CD4-positive, alpha-beta memory T cell (primary cell): ENCODE measurements around the gene TNNI2. TPM values are rescaled to one million over a fixed set of nuclear protein-coding genes. Genes with fewer than 3 reads are reported as not detected.
"Not testable (repeated sequence)": the region's sequence is repeated elsewhere in the genome, so short reads cannot be mapped to it uniquely, and the experiment has no call there.

Experiments
- CTCF ChIA-PET: fragments of 350-600 bp; sonication (Branson Sonifier 250); formaldehyde crosslinking; loops from one replicate; lab custom pipeline; 2021; ENCODE audit warnings: inconsistent platforms; ENCODE audit not compliant: partially characterized antibody; lab: Charles Lee
- POLR2A ChIA-PET: fragments of 350-600 bp; sonication (Branson Sonifier 250); formaldehyde crosslinking; loops from one replicate; lab custom pipeline; 2021; ENCODE audit not compliant: partially characterized antibody; lab: Charles Lee
- DNase-seq, 5 donors: peaks; one replicate each; pipeline versions ENCODE4 v3.0.0 to v3.0.0-alpha.2; 2020 to 2022; ENCODE audit warnings: mixed read lengths in 1 of 5
- H3K27ac ChIP-seq: one replicate; pipeline ENCODE4 v1.7.0; 2013; ENCODE audit warnings: low read depth, low read length
- H3K27me3 ChIP-seq: 2 replicates; pipeline ENCODE4 v1.7.0; 2013; ENCODE audit warnings: mild to moderate bottlenecking, low read length, moderate library complexity; ENCODE audit not compliant: insufficient read depth
- H3K36me3 ChIP-seq: 2 replicates; pipeline ENCODE4 v1.7.0; 2013; ENCODE audit warnings: mild to moderate bottlenecking, low read length, moderate library complexity; ENCODE audit not compliant: insufficient read depth
- H3K4me1 ChIP-seq: 2 replicates; pipeline ENCODE4 v1.7.0; 2013; ENCODE audit warnings: mild to moderate bottlenecking, low read length, moderate library complexity; ENCODE audit not compliant: insufficient read depth
- H3K4me3 ChIP-seq, 2 donors: one replicate each; pipeline ENCODE4 v1.7.0; 2013; ENCODE audit warnings: low read length in 2 of 2, mild to moderate bottlenecking in 1 of 2
- H3K9me3 ChIP-seq, 2 donors: one replicate each; pipeline ENCODE4 v1.7.0; 2013; ENCODE audit warnings: low read length in 2 of 2, control low read depth in 1 of 2; ENCODE audit not compliant: control insufficient read depth in 1 of 2
- H3K27ac Mint-ChIP-seq, 7 donors: one replicate each; pipeline ENCODE4 v1.8.0; 2020 to 2021; ENCODE audit warnings: mixed read lengths in 7 of 7, mild to moderate bottlenecking in 6 of 7, inconsistent platforms in 3 of 7, moderate library complexity in 3 of 7
- H3K27me3 Mint-ChIP-seq, 2 donors: one replicate each; pipeline ENCODE4 v1.8.0; 2020 to 2021; ENCODE audit warnings: mixed read lengths in 2 of 2
- H3K36me3 Mint-ChIP-seq, 2 donors: one replicate each; pipeline ENCODE4 v1.8.0; 2020 to 2021; ENCODE audit warnings: mixed read lengths in 2 of 2, inconsistent platforms in 1 of 2, mild to moderate bottlenecking in 1 of 2
- H3K4me1 Mint-ChIP-seq, 4 donors: one replicate each; pipeline ENCODE4 v1.8.0; 2020 to 2021; ENCODE audit warnings: mixed read lengths in 4 of 4, mild to moderate bottlenecking in 1 of 4
- H3K4me3 Mint-ChIP-seq, 8 donors: one replicate each; pipeline ENCODE4 v1.8.0; 2020 to 2021; ENCODE audit warnings: mixed read lengths in 8 of 8, mild to moderate bottlenecking in 7 of 8, moderate library complexity in 6 of 8, inconsistent platforms in 3 of 8
- H3K9me3 Mint-ChIP-seq, 8 donors: one replicate each; pipeline ENCODE4 v1.8.0; 2020 to 2021; ENCODE audit warnings: mixed read lengths in 8 of 8, mild to moderate bottlenecking in 5 of 8, inconsistent platforms in 3 of 8, moderate library complexity in 1 of 8
- intact Hi-C: fragments of 100-400 bp; cut with micrococcal nuclease; formaldehyde crosslinking; loops from one replicate; pipeline ENCODE4 v1.15.1; 2023
- polyA plus RNA-seq, 2 donors: library from polyadenylated mRNA; unstranded; fragments of 300-500 nt; fragmentation: Illumina TruSeq; gene quantifications; one replicate each; pipeline ENCODE4 v1.2.3, GENCODE V29; 2021
- total RNA-seq, 2 experiments: library from RNA; stranded (reverse); gene quantifications; one replicate each; pipeline ENCODE4 v1.2.3, GENCODE V29; 2021

The TNNI2 gene
- total and polyA plus RNA-seq, 4 experiments from 2014 or later = not detected

DNA sequence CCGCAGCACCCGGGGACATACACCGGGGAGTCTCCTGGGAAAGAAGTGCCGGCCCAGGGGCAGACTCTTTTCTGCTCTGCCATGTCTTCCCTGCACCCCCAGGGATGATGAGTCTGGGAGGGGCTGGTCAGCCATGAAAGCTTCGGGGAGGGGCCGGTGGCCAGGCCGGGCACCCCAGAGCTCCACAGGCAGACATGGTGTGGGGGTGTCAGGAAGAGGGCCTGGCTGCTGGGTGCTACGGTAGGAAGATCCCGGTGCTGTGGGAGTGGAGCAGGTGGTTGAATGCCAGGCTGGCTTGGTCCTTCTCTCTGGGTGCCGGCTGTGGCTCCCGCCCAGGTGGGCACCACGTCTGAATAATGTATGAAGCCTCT lies 31.5 kb downstream of the TNNI2 start:
- Mint-ChIP-seq H3K27me3 (no peaks in the 10 kb centered on the region), H3K4me3 (peak overlapping the region; percentile 72 to 91 (median 82)), H3K4me1 (peaks cover 32 to 77% (median 56%) of the 10 kb centered on the region in 4 donors), H3K36me3 (peaks cover 0 to 17% of the 10 kb centered on the region in 2 donors), H3K9me3 (peaks cover 0 to under 1% (median 0%) of the 10 kb centered on the region in 8 donors), H3K27ac (peak overlapping the region; percentile 84 to 97 (median 91))
- intact Hi-C loops = no loop called here
- H3K9me3 ChIP-seq = no peaks in the 10 kb centered on the region
- no peaks in the 10 kb centered on the region for H3K27me3 ChIP-seq
- H3K4me3 ChIP-seq = no peak overlapping the region
- ChIA-PET CTCF (interaction anchor here (1.1 to 2.3 kb wide), 4 partner anchors 12 to 179 kb away, joined by 3 to 10 read pairs (median 3); no protein-coding TSS in a partner anchor), POLR2A (interaction anchor here (0.7 to 7.0 kb wide), 7 partner anchors 11 to 47 kb away, joined by 3 to 139 read pairs (median 8); partner anchors contain the start of genes LSP1 and PRR33)
- no peaks in the 10 kb centered on the region for H3K36me3 ChIP-seq
- peak overlapping the region; percentile 28 for H3K27ac ChIP-seq
- no peak for DNase-seq
- H3K4me1 ChIP-seq = peaks cover 70% of the 10 kb centered on the region

DNA sequence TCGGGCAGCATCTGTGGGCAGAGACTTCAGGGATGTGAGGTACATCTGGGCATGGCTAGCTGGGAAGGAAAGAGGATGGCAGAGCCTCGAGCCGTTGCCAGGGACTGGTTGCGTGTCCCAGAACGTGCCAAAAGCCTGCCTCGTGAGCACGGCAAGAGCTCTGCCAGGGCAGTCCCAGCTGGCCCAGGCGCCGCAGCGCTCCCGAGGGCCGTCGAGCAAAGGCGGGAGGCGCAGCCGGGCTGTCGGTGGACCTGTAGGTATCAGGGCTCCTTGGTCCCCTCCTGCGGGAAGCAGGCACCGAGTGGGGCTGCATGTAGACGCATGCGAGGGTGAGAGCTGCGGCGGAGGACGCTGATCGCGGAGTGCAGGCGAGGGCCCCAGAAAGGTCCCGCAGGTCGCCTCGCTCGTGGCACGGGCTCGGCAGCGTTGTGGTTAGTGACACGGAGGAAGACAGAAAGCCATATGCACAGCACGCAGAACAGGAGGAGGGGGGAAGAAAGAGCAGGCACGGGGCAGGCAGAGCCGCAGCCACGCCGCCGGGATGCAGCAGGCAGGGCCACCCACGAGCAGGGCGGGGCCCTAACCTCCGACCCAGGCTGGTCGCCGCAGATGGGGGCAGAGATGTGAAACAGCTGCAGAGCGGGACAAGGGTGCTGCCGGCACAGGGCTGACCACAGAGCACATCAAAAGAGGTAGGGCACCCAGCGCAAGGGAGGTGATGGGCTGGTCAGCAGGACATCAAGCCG lies 32.1 kb downstream of the TNNI2 start:
- H3K36me3 ChIP-seq = no peaks in the 10 kb centered on the region
- POLR2A ChIA-PET = interaction anchor here (0.7 to 7.0 kb wide), 7 partner anchors 11 to 47 kb away, joined by 3 to 139 read pairs (median 8); partner anchors contain the start of genes LSP1 and PRR33
- intact Hi-C loops = loop anchor here (1.0 kb wide), 1 partner anchor 19 kb away; no protein-coding TSS in a partner anchor
- peaks cover 65% of the 10 kb centered on the region for H3K4me1 ChIP-seq
- peak overlapping the region; percentile 28 for H3K27ac ChIP-seq
- Mint-ChIP-seq H3K27ac (peak overlapping the region; percentile 84 to 97 (median 91)), H3K4me3 (peak overlapping the region; percentile 72 to 91 (median 82)), H3K27me3 (no peaks in the 10 kb centered on the region), H3K9me3 (peaks cover 0 to 1% (median 0%) of the 10 kb centered on the region in 8 donors), H3K36me3 (peaks cover 0 to 15% of the 10 kb centered on the region in 2 donors), H3K4me1 (peaks cover 30 to 74% (median 54%) of the 10 kb centered on the region in 4 donors)
- CTCF ChIA-PET = interaction anchor here (1.1 to 2.3 kb wide), 4 partner anchors 12 to 180 kb away, joined by 3 to 10 read pairs (median 3); no protein-coding TSS in a partner anchor
- peak; percentile 55 to 75 (median 65) for DNase-seq
- H3K9me3 ChIP-seq = no peaks in the 10 kb centered on the region
- no peak overlapping the region for H3K4me3 ChIP-seq
- no peaks in the 10 kb centered on the region for H3K27me3 ChIP-seq

DNA sequence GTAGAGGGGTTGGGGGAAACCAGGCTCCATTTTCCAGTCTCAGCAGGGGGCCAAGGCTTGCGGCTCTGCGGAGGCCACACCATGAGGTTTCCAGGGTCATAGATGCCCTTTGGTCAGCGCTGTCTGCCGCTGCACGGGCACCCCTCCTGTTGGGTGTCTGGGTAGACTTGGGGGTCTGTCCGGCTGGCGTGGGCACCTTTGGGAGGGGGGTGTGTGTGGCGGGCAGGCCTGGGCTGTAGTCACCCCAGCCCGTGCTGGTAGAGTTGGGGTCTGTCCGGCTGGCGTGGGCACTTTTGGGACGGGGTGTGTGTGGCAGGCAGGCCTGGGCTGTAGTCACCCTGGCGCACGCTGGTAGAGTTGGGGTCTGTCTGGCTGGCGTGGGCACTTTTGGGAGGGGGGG lies 32.8 kb downstream of the TNNI2 start:
- Histone ChIP-seq H3K4me3 (no peak overlapping the region), H3K27ac (peak overlapping the region; percentile 28), H3K4me1 (peaks cover 59% of the 10 kb centered on the region), H3K36me3 (no peaks in the 10 kb centered on the region), H3K9me3 (no peaks in the 10 kb centered on the region), H3K27me3 (no peaks in the 10 kb centered on the region)
- intact Hi-C loops = loop anchor here (1.0 kb wide), 1 partner anchor 19 kb away; no protein-coding TSS in a partner anchor
- peaks cover 0 to 1% (median 0%) of the 10 kb centered on the region in 8 donors for H3K9me3 Mint-ChIP-seq
- H3K27ac Mint-ChIP-seq = peak overlapping the region in 5 of 7 donors; percentile 66 to 85 (median 83)
- ChIA-PET POLR2A (interaction anchor here (7.0 kb wide), 1 partner anchor 18 kb away, joined by 139 read pairs; the partner anchor contains the start of gene LSP1), CTCF (no interaction called here)
- DNase-seq = peak in 1 of 5 donors; percentile 33
- H3K36me3 Mint-ChIP-seq = peaks cover 0 to 14% of the 10 kb centered on the region in 2 donors
- no peaks in the 10 kb centered on the region for H3K27me3 Mint-ChIP-seq
- peak overlapping the region in 3 of 8 donors; percentile 9 to 29 (median 21) for H3K4me3 Mint-ChIP-seq
- H3K4me1 Mint-ChIP-seq = peaks cover 30 to 67% (median 50%) of the 10 kb centered on the region in 4 donors

DNA sequence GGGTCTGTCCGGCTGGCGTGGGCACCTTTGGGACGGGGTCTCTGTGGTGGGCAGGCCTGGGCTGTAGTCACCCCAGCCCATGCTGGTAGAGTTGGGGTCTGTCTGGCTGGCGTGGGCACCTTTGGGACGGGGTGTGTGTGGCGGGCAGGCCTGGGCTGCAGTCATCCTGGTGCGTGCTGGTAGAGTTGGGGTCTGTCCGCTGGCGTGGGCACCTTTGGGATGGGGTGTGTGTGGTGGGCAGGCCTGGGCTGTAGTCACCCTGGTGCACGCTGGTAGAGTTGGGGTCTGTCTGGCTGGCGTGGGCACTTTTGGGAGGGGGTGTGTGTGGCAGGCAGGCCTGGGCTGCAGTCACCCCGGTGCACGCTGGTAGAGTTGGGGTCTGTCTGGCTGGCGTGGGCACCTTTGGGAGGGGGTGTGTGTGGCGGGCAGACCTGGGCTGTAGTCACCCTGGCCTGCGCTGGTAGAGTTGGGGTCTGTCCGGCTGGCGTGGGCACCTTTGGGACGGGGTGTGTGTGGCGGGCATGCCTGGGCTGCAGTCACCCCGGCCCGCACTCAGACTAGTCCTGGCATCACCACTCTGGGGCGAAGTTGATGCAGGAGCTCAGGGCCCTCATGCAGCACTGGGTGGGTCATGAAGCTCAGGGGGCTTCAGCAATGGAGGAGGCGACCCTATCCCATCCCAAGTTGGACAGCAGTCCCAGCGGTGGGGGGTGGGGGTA lies 33.6 kb downstream of the TNNI2 start:
- Mint-ChIP-seq H3K27me3 (no peaks in the 10 kb centered on the region), H3K36me3 (peaks cover 0 to 13% of the 10 kb centered on the region in 2 donors), H3K9me3 (peaks cover 0 to 1% (median 0%) of the 10 kb centered on the region in 8 donors), H3K4me1 (peaks cover 29 to 62% (median 46%) of the 10 kb centered on the region in 4 donors), H3K4me3 (peak overlapping the region in 3 of 8 donors; percentile 26 to 30 (median 29)), H3K27ac (peak overlapping the region in 6 of 7 donors; percentile 42 to 84 (median 78))
- Histone ChIP-seq H3K27me3 (no peaks in the 10 kb centered on the region), H3K27ac (no peak overlapping the region), H3K36me3 (no peaks in the 10 kb centered on the region), H3K4me1 (peaks cover 52% of the 10 kb centered on the region), H3K9me3 (no peaks in the 10 kb centered on the region), H3K4me3 (no peak overlapping the region)
- CTCF ChIA-PET = no interaction called here
- intact Hi-C loops = no loop called here
- POLR2A ChIA-PET = interaction anchor here (12.3 kb wide), 1 partner anchor 21 kb away, joined by 189 read pairs; the partner anchor contains the start of gene LSP1
- DNase-seq = peak in 1 of 5 donors; percentile 27

DNA sequence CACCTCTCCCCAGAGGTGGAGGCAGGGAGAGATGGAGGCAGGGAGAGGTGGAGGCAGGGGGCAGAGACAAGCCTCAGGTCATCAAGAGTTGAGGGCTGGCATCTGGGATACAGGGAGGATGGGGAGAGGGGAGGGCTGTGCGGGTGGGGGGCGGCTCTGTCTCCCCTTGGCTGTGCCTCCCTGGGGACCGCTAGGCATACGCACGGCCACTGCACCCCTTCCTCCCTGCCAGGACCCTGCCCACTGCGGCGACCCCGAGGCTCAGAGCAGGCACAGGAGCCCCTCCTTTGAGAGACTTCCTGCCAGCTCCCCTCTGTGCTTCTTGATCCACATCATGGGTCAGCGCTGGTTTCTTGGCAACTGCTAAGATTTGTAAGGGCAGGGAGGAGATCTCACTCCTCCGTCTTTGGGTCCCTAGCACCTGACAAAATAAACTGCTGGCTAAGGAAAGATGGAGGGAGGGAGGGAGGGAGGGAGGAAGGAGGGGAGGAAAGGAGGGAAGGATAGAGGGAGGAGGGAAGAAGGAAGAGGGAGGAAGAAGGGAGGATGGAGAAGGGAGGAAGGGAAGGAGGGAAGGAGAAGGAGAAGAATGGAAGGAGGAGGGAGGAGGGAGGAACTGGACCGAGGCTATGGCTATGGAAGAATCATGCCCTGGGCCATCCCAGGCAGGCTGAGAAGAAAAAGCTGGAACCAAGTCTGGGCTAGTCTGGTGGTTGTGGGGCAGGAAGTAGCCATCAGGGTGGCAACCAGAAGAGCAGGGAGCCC lies 34.4 kb downstream of the TNNI2 start:
- peak overlapping the region in 2 of 8 donors; percentile 7 to 49 for H3K4me3 Mint-ChIP-seq
- peaks cover 0 to 1% (median 0%) of the 10 kb centered on the region in 8 donors for H3K9me3 Mint-ChIP-seq
- no peaks in the 10 kb centered on the region for H3K27me3 ChIP-seq
- intact Hi-C loops = no loop called here
- no peak overlapping the region for H3K4me3 ChIP-seq
- peaks cover 29 to 58% (median 44%) of the 10 kb centered on the region in 4 donors for H3K4me1 Mint-ChIP-seq
- DNase-seq = peak in 1 of 5 donors; percentile 13
- no peak overlapping the region for H3K27ac ChIP-seq
- H3K9me3 ChIP-seq = no peaks in the 10 kb centered on the region
- peaks cover 0 to 8% of the 10 kb centered on the region in 2 donors for H3K36me3 Mint-ChIP-seq
- ChIA-PET CTCF (interaction anchor here (0.7 kb wide), 1 partner anchor 23 kb away, joined by 3 read pairs; no protein-coding TSS in a partner anchor), POLR2A (interaction anchor here (12.3 kb wide), 1 partner anchor 22 kb away, joined by 189 read pairs; the partner anchor contains the start of gene LSP1)
- H3K27ac Mint-ChIP-seq = peak overlapping the region in 6 of 7 donors; percentile 17 to 84 (median 56)
- H3K36me3 ChIP-seq = no peaks in the 10 kb centered on the region
- peaks cover 45% of the 10 kb centered on the region for H3K4me1 ChIP-seq
- H3K27me3 Mint-ChIP-seq = no peaks in the 10 kb centered on the region

DNA sequence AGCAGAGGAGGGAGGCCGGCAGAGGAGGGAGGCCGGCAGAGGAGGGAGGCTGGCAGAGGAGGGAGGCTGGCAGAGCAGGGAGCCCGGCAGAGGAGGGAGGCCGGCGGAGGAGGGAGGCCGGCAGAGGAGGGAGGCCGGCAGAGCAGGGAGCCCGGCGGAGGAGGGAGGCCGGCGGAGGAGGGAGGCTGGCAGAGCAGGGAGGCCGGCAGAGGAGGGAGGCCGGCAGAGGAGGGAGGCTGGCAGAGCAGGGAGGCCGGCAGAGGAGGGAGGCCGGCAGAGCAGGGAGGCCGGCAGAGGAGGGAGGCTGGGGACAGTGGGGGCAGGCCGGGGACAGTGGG lies 35.0 kb downstream of the TNNI2 start:
- H3K4me3 Mint-ChIP-seq = peak overlapping the region in 1 of 8 donors; percentile 49
- H3K36me3 Mint-ChIP-seq, H3K4me3 ChIP-seq, intact Hi-C loops, H3K9me3 ChIP-seq, H3K9me3 Mint-ChIP-seq, H3K27ac ChIP-seq, H3K27me3 Mint-ChIP-seq, H3K27me3 ChIP-seq, H3K36me3 ChIP-seq: not testable (repeated sequence)
- DNase-seq = peak in 1 of 5 donors; percentile 33
- H3K27ac Mint-ChIP-seq = peak overlapping the region in 2 of 7 donors; percentile 37 to 48
- ChIA-PET CTCF (interaction anchor here (0.7 kb wide), 1 partner anchor 23 kb away, joined by 3 read pairs; no protein-coding TSS in a partner anchor), POLR2A (interaction anchor here (12.3 kb wide), 1 partner anchor 22 kb away, joined by 189 read pairs; the partner anchor contains the start of gene LSP1)
- H3K4me1 Mint-ChIP-seq = peaks cover 28 to 53% (median 42%) of the 10 kb centered on the region in 4 donors
- H3K4me1 ChIP-seq = peaks cover 40% of the 10 kb centered on the region
